GM19468 (cell line): Measurements from ENCODE around the gene ZNF318.

Experiments
- ATAC-seq: cut with Tn5 transposase; IDR thresholded peaks from one replicate; pipeline ENCODE4 v1.9.1; 2021; ENCODE audit warnings: mild to moderate bottlenecking, moderate library complexity, moderate number of reproducible peaks; ENCODE audit not compliant: unreplicated experiment; ENCODE audit errors: extremely low read depth

The ZNF318 gene

GRCh38 chr6:43290339-43290904 lies 79.0 kb downstream of the ZNF318 start:
- no peak for ATAC-seq

- ATAC-seq: no peak
Observed at GRCh38 chr6:43287717-43288679, 81.4 kb downstream of the ZNF318 start.

GRCh38 chr6:43286980-43287716 lies 82.3 kb downstream of the ZNF318 start:
- no peak for ATAC-seq

GRCh38 chr6:43286456-43286979 lies 82.9 kb downstream of the ZNF318 start:
- no peak for ATAC-seq
